ENCODE results near the gene DHPS. TPM values are rescaled to one million over a fixed set of nuclear protein-coding genes. Genes with fewer than 3 reads are reported as not detected.
A peak's percentile ranks its signal among the peaks of the same experiment; 100 is the strongest.

DHPS gene
- total and polyA plus RNA-seq, 2 of the 13 experiments (the other 11 are each of a cell fraction or from before 2014, with no cell fraction given) = 43.3 to 84.3 TPM

DNA sequence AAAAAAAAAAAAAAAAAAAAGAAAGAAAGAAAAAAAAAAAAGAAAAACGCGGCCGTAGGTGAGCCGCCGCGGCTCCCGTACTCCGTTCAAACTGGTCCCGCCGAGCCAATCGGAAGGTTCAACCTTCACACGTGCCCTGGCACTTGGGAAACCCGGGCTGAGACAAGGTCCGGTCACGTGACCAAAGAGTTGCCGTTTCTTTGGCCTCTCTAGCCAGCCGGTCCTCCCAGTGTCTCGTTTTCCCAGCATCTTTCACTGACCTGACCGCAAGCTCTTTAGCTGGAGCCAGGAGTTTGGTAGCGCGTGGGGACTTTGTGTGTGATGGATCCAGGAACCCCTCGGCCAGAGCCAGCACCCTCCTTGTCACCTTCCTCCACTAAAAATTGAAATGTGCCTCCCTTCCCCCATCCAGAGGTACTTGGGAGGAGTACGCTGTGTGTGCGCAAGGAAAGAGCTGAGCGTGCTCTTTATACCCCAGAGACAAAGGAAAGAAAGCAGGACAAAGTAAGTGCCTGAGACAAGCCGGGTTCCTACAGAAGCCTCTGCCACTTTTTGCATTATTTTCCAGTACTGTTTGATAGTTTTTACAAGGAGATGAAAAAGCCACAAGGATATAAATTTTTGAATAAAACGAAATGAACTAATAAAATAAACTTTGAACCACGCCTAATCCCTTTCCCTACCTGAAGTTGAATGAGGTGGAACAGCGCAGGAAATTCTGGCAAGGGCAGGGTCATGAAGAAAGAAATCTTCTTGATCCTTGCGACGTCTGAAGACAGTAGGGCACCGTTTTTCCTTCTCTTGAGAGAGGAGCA lies 41.1 kb upstream of the DHPS start (continued):
- TF ChIP-seq, protein P1, sequence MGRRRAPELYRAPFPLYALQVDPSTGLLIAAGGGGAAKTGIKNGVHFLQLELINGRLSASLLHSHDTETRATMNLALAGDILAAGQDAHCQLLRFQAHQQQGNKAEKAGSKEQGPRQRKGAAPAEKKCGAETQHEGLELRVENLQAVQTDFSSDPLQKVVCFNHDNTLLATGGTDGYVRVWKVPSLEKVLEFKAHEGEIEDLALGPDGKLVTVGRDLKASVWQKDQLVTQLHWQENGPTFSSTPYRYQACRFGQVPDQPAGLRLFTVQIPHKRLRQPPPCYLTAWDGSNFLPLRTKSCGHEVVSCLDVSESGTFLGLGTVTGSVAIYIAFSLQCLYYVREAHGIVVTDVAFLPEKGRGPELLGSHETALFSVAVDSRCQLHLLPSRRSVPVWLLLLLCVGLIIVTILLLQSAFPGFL (CRISPR knock-in tag; IDR thresholded peaks at IDR 0.05) = no peak
- TF ChIP-seq ZNF629 (CRISPR knock-in tag; conservative IDR thresholded peaks at IDR 0.05) = no peak
- TF ChIP-seq, protein P2, sequence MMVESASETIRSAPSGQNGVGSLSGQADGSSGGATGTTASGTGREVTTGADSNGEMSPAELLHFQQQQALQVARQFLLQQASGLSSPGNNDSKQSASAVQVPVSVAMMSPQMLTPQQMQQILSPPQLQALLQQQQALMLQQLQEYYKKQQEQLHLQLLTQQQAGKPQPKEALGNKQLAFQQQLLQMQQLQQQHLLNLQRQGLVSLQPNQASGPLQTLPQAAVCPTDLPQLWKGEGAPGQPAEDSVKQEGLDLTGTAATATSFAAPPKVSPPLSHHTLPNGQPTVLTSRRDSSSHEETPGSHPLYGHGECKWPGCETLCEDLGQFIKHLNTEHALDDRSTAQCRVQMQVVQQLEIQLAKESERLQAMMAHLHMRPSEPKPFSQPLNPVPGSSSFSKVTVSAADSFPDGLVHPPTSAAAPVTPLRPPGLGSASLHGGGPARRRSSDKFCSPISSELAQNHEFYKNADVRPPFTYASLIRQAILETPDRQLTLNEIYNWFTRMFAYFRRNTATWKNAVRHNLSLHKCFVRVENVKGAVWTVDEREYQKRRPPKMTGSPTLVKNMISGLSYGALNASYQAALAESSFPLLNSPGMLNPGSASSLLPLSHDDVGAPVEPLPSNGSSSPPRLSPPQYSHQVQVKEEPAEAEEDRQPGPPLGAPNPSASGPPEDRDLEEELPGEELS (CRISPR knock-in tag; IDR thresholded peaks at IDR 0.05) = no peak; the same call in 1 of the 2 replicates
- TF ChIP-seq PHF20 (CRISPR knock-in tag; IDR thresholded peaks at IDR 0.05) = peak; percentile 85
- TF ChIP-seq ISX (CRISPR knock-in tag; conservative IDR thresholded peaks at IDR 0.05) = no peak; the same call in 1 of the 2 replicates
- TF ChIP-seq, protein P3, sequence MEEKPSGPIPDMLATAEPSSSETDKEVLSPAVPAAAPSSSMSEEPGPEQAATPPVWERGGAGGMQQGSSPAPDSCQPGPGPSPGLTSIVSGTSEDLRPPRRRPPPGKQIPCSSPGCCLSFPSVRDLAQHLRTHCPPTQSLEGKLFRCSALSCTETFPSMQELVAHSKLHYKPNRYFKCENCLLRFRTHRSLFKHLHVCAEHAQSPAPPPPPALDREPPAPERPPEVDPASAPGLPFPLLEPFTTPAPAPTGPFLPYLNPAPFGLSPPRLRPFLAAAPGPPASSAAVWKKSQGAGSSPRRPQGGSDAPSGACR (CRISPR knock-in tag; IDR thresholded peaks at IDR 0.05) = no peak
- TF ChIP-seq THAP11 (CRISPR knock-in tag; IDR thresholded peaks at IDR 0.05) = peak; percentile 96
- TF ChIP-seq TBX3 (IDR thresholded peaks at IDR 0.05; ENCODE audit: borderline replicate concordance) = peak; percentile 49; the same call in 1 of the 2 replicates
- TF ChIP-seq ZNF367 (CRISPR knock-in tag; IDR thresholded peaks at IDR 0.05; ENCODE audit: borderline replicate concordance) = no peak
- peak; percentile 91; the same call in 1 of the 2 replicates for TF ChIP-seq FOXK1 (CRISPR knock-in tag; IDR thresholded peaks at IDR 0.05; ENCODE audit: borderline replicate concordance, low read depth)
- TF ChIP-seq KLF9 (CRISPR knock-in tag; IDR thresholded peaks at IDR 0.05; ENCODE audit: low read depth) = peak; percentile 48; the same call in 1 of the 2 replicates
- TF ChIP-seq, protein P4, sequence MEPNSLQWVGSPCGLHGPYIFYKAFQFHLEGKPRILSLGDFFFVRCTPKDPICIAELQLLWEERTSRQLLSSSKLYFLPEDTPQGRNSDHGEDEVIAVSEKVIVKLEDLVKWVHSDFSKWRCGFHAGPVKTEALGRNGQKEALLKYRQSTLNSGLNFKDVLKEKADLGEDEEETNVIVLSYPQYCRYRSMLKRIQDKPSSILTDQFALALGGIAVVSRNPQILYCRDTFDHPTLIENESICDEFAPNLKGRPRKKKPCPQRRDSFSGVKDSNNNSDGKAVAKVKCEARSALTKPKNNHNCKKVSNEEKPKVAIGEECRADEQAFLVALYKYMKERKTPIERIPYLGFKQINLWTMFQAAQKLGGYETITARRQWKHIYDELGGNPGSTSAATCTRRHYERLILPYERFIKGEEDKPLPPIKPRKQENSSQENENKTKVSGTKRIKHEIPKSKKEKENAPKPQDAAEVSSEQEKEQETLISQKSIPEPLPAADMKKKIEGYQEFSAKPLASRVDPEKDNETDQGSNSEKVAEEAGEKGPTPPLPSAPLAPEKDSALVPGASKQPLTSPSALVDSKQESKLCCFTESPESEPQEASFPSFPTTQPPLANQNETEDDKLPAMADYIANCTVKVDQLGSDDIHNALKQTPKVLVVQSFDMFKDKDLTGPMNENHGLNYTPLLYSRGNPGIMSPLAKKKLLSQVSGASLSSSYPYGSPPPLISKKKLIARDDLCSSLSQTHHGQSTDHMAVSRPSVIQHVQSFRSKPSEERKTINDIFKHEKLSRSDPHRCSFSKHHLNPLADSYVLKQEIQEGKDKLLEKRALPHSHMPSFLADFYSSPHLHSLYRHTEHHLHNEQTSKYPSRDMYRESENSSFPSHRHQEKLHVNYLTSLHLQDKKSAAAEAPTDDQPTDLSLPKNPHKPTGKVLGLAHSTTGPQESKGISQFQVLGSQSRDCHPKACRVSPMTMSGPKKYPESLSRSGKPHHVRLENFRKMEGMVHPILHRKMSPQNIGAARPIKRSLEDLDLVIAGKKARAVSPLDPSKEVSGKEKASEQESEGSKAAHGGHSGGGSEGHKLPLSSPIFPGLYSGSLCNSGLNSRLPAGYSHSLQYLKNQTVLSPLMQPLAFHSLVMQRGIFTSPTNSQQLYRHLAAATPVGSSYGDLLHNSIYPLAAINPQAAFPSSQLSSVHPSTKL (CRISPR knock-in tag; IDR thresholded peaks at IDR 0.05) = peak; percentile 37; the same call in 1 of the 2 replicates
- TF ChIP-seq ZBTB7B (CRISPR knock-in tag; IDR thresholded peaks at IDR 0.05) = no peak
- no peak for TF ChIP-seq ZNF329 (CRISPR knock-in tag; IDR thresholded peaks at IDR 0.05; ENCODE audit: low read depth)
